ENCODE results near the gene CYP2B6.
"Not testable (repeated sequence)": the region's sequence is repeated elsewhere in the genome, so short reads cannot be mapped to it uniquely, and the experiment has no call there.

The CYP2B6 gene

GRCh38 chr19:40980743-40981442, 10.2 kb upstream of the CYP2B6 start:
- DNase-seq (ENCODE audit: low read depth in 4 of 4, low spot score in 1 of 4), result not testable (repeated sequence)

DNA sequence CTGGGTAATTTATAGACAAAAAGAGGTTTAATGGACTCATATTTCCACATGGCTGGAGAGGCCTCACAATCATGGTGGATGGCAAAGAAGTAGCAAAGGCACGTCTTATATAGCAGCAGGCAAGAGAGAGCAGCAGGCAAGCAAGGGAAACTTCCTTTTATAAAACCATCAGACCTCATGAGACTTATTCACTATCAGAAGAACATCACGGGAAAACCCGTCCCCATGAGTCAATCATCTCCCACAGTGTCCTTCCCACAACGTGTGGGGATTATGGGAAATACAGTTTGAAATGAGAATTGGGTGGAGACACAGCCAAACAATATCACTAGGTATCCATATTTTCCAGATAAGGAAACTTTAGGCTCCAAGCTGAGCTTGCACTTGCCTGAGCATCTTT, 9.5 kb upstream of the CYP2B6 start:
- no peak for DNase-seq (ENCODE audit: low read depth in 4 of 4, low spot score in 1 of 4)

- DNase-seq (ENCODE audit: low read depth in 4 of 4, low spot score in 1 of 4), result no peak
Observed at GRCh38 chr19:40982594-40983101, 8.4 kb upstream of the CYP2B6 start.

- DNase-seq (ENCODE audit: low read depth in 4 of 4, low spot score in 1 of 4), result no peak
Observed at GRCh38 chr19:40989453-40989852, 1.6 kb upstream of the CYP2B6 start.

DNA sequence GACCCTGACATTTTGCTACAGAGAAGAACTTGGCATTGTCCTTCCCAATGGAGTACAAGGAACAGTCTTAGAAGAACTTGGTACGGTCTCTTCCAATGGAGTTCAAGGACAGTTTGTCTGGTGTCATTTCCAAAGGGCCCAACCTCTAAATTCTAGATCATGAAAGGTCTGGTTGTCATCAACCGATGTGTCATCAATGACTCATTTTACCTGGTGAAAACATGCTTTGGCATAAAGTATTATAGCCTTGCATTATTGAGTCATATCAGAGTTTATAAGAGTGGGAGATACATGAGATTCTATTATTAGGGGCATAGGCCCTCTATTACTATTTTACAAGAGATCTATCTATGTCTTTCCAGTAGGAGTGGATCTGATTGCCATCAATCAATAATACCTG, 4.3 kb downstream of the CYP2B6 start:
- DNase-seq (ENCODE audit: low read depth in 4 of 4, low spot score in 1 of 4), result no peak

DNA sequence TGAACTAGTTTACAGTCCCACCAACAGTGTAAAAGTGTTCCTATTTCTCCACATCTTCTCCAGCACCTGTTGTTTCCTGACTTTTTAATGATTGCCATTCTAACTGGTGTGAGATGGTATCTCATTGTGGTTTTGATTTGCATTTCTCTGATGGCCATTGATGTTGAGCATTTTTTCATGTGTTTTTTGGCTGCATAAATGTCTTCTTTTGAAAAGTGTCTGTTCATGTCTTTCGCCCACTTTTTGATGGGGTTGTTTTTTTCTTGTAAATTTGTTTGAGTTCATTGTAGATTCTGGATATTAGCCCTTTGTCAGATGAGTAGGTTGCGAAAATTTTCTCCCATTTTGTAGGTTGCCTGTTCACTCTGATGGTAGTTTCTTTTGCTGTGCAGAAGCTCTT, 7.9 kb downstream of the CYP2B6 start:
- DNase-seq (ENCODE audit: low read depth in 4 of 4, low spot score in 1 of 4), result not testable (repeated sequence)

- DNase-seq (ENCODE audit: low read depth in 4 of 4, low spot score in 1 of 4), result no peak
Observed at GRCh38 chr19:41000310-41000737, 9.2 kb downstream of the CYP2B6 start.

- no peak for DNase-seq (ENCODE audit: low read depth in 4 of 4, low spot score in 1 of 4)
Observed at GRCh38 chr19:41001243-41001971, 10.3 kb downstream of the CYP2B6 start.

DNA sequence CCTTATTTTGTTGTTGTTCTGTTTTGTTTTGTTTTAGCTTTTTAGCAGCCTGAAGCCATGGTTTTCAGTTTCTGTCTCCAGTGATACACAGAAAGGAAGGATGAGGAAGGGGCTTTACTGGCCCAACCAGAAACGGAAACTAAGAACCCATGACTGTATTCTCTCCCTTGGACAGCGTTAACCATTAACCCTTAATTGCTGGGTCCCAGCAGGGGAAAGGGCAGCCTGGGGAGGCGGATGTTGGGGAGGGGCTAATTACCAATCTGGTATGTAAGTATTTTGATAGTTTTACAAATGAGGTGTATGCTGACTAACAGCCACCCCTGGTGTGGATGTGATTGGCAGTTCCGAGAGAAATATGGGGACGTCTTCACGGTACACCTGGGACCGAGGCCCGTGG, 12.6 kb downstream of the CYP2B6 start:
- DNase-seq (ENCODE audit: low read depth in 4 of 4, low spot score in 1 of 4), result not testable (repeated sequence)

DNA sequence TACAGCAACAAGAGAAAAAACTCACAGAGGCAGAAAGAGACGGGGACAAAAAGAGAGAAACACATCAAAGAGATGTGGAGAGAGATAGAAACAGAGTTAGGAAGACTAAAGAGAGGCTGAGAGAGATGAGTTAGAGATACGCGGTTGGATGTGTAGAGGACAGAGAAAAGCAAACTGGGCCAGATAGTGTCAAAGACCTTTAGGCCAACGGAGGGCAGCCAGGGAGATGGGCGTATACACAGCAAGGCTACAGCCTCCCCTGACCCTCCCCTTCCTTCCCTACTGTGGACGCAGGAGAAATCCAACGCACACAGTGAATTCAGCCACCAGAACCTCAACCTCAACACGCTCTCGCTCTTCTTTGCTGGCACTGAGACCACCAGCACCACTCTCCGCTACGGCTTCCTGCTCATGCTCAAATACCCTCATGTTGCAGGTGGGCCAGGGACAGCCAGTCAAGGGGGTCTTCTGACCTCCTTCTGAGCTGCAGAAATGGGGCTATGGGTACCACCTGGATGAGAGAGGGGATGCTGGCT, 18.7 kb downstream of the CYP2B6 start:
- no peak for DNase-seq (ENCODE audit: low read depth in 4 of 4, low spot score in 1 of 4)

DNA sequence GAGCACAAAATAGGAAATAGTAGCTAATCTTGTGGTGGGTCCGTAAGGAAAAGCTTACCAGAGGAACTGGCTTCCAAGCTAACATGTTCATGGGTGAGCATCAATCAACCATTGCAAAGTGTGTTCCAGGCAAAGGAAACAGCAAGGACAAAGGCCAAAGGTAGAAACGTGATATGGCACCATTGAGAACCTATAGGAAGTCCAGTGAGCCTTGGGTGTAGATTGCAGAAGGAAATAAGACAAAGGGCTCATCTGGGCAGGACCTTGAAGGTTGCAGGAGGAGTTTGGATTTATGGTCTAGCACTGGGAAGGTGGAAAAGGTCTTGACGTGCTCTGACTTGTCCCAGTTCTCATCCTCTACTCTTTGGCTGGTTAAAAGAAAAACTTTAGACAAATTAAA, 22.3 kb downstream of the CYP2B6 start:
- no peak for DNase-seq (ENCODE audit: low read depth in 4 of 4, low spot score in 1 of 4)

- no peak for DNase-seq (ENCODE audit: low read depth in 4 of 4, low spot score in 1 of 4)
Observed at GRCh38 chr19:41014643-41015042, 23.6 kb downstream of the CYP2B6 start.

GRCh38 chr19:41016488-41017071, 25.5 kb downstream of the CYP2B6 start:
- no peak for DNase-seq (ENCODE audit: low read depth in 4 of 4, low spot score in 1 of 4)

- DNase-seq (ENCODE audit: low read depth in 4 of 4, low spot score in 1 of 4), result no peak
Observed at GRCh38 chr19:41018736-41019290, 27.7 kb downstream of the CYP2B6 start.

GRCh38 chr19:41019346-41019745, 28.3 kb downstream of the CYP2B6 start:
- no peak for DNase-seq (ENCODE audit: low read depth in 4 of 4, low spot score in 1 of 4)

DNA sequence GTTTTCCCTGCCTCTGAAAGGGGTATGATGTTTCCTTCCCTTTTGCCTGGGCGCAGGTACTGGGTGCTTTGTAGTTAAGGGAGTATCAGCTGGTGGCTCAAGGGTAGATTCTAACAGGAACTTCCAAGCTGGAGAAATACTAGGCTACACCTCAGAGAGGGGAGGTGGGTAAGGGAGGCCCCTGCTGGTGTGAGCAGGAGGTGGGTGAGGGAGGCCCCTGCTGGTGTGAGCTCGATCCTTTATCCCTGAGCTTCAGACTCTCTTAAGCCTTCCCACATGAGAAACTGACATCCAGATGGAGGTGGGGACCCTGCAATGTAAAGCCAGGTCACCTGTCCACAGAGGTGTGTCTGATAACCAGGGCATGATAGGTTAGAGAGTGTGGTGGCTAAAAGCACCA, 32.1 kb downstream of the CYP2B6 start:
- no peak for DNase-seq (ENCODE audit: low read depth in 4 of 4, low spot score in 1 of 4)

GRCh38 chr19:41025411-41025810, 34.3 kb downstream of the CYP2B6 start:
- DNase-seq (ENCODE audit: low read depth in 4 of 4, low spot score in 1 of 4), result no peak

GRCh38 chr19:41025871-41026270, 34.8 kb downstream of the CYP2B6 start:
- no peak for DNase-seq (ENCODE audit: low read depth in 4 of 4, low spot score in 1 of 4)

GRCh38 chr19:41027273-41027967, 36.3 kb downstream of the CYP2B6 start:
- DNase-seq (ENCODE audit: low read depth in 4 of 4, low spot score in 1 of 4), result no peak

DNA sequence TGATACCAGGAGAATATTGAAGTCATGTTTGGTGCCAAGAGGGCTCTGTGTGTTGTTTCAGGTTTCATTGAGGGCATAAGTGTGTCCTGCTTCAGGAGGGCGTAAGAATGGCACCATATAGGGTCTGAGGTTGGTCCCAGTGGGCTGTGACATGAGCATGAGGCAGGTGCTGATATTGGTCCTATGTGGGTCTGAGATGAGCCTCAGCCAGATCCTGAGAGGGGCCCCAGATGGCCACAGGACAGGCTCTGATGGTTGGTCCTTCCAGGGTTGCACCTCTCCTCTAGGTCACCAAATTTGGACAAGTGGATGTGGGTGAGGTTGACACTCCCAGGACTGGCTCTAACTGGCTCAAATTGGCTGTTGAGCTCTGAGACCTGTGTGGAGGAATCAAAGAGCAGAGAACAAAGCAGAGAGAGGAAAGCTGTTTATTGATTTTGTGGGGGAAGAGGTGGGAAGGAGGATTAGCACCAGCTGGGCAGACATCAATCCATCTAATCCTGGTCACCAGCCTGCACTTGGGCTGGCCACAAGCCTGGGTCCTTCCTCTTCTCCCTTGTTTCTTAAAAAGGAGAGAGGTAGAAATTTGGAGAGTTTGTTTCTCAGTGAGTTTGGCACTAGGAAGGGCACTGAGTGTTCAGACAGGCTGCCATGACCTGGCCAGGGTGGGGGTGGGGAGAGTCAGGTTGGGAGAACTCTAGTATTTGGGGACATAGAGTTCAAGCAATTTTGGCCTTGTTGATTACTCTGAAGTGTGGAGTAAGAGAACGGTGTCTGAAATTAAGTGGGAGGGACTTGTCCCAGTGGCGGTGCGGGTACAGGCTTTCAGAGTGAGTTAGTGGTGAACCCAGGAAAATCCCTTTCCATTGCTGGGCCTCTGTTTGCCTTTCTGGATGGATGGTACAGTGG, 38.7 kb downstream of the CYP2B6 start:
- no peak for DNase-seq (ENCODE audit: low read depth in 4 of 4, low spot score in 1 of 4)

Measured in stimulated activated CD4-positive, alpha-beta T cell treated with anti-CD3 and anti-CD28 coated beads, Interleukin-1b, Interleukin-23, amount 100 ng/mL, for 24 hours (primary cell).